Nephron (organoid): Measurements from ENCODE around the gene NEGR1.
"Not testable (repeated sequence)": the region's sequence is repeated elsewhere in the genome, so short reads cannot be mapped to it uniquely, and the experiment has no call there.

Experiments
- H3K27ac Mint-ChIP-seq, 3 experiments: 2 replicates each; pipeline ENCODE4 v1.8.0; 2020; ENCODE audit warnings: mixed read lengths in 3 of 3, mild to moderate bottlenecking in 2 of 3, moderate library complexity in 1 of 3
- H3K27me3 Mint-ChIP-seq: 2 replicates; pipeline ENCODE4 v1.8.0; 2021; ENCODE audit warnings: low read depth, mild to moderate bottlenecking, moderate library complexity, mixed read lengths
- H3K36me3 Mint-ChIP-seq: 2 replicates; pipeline ENCODE4 v1.8.0; 2020; ENCODE audit warnings: low read depth, mixed read lengths
- H3K4me1 Mint-ChIP-seq: 2 replicates; pipeline ENCODE4 v1.8.0; 2020; ENCODE audit warnings: mixed read lengths
- H3K4me3 Mint-ChIP-seq, 3 experiments: 2 replicates each; pipeline ENCODE4 v1.8.0; 2020; ENCODE audit warnings: mild to moderate bottlenecking in 3 of 3, mixed read lengths in 3 of 3, moderate library complexity in 2 of 3
- H3K9me3 Mint-ChIP-seq: 2 replicates; pipeline ENCODE4 v1.8.0; 2020; ENCODE audit warnings: mixed read lengths
- CTCF ChIP-seq, 3 experiments: fragments of 200-600 bp; sonication (generic); IDR thresholded peaks; one replicate each; pipeline ENCODE4 v1.5.0; 2021; ENCODE audit warnings: antibody characterized with exemption in 3 of 3; ENCODE audit not compliant: unreplicated experiment in 3 of 3

The NEGR1 gene

GRCh38 chr1:71914626-71915025 lies 367.7 kb downstream of the NEGR1 start:
- no peak overlapping the region for H3K4me3 Mint-ChIP-seq
- H3K4me1 Mint-ChIP-seq, result no peaks in the 10 kb centered on the region
- TF ChIP-seq CTCF (IDR thresholded peaks at IDR 0.05; ENCODE audit: unreplicated experiment in 3 of 3), result no peak
- H3K9me3 Mint-ChIP-seq, result no peaks in the 10 kb centered on the region
- no peak overlapping the region for H3K27ac Mint-ChIP-seq
- H3K27me3 Mint-ChIP-seq, result no peaks in the 10 kb centered on the region
- H3K36me3 Mint-ChIP-seq, result no peaks in the 10 kb centered on the region

DNA sequence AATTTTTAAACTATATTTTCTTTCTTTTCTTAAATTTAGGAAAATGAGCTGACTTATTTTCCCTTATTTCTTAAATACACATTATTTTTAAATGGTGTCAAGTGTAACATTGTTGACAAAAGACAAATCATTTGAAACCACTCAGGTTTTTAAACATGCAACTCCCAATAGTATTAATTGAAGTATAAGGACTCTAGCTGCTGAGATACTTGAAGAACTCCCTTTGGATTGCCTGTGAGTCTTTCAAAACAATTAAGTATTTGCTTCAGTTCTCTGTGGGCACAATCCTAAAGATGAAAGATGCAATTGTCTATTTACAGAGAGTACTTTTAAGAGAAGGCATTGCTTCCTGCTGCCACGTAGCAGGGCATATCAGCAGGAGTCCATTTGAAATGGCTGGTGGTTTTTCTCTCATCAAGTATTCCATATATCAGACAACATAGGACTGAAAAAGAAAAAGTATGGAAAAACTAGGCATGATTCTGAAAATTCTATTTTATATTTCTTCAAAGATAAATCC lies 373.4 kb downstream of the NEGR1 start:
- H3K4me1 Mint-ChIP-seq, result no peaks in the 10 kb centered on the region
- no peaks in the 10 kb centered on the region for H3K9me3 Mint-ChIP-seq
- no peak overlapping the region for H3K4me3 Mint-ChIP-seq
- H3K27me3 Mint-ChIP-seq, result no peaks in the 10 kb centered on the region
- no peaks in the 10 kb centered on the region for H3K36me3 Mint-ChIP-seq
- no peak for TF ChIP-seq CTCF (IDR thresholded peaks at IDR 0.05; ENCODE audit: unreplicated experiment in 3 of 3)
- no peak overlapping the region for H3K27ac Mint-ChIP-seq

DNA sequence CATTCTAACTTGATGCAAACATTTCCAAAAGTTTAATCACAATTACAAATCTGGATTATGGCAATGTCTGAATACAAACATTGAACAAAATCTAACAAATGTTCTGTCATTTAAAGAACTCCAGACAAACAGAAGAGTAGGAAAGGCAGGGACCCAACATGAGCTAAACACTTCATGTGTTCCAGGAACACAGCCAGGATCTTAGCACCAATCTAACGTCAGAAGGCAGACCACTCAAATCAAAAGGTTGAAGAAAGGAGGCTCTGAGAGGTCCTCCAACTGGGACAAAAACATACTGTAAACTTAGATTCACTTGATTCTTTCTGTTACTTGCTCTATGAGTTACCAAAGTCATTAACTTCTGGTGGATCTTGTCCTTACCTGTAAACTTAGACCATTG lies 374.0 kb downstream of the NEGR1 start:
- no peak overlapping the region for H3K27ac Mint-ChIP-seq
- no peaks in the 10 kb centered on the region for H3K9me3 Mint-ChIP-seq
- TF ChIP-seq CTCF (IDR thresholded peaks at IDR 0.05; ENCODE audit: unreplicated experiment in 3 of 3), result no peak
- no peak overlapping the region for H3K4me3 Mint-ChIP-seq
- no peaks in the 10 kb centered on the region for H3K4me1 Mint-ChIP-seq
- H3K36me3 Mint-ChIP-seq, result no peaks in the 10 kb centered on the region
- no peaks in the 10 kb centered on the region for H3K27me3 Mint-ChIP-seq

- TF ChIP-seq CTCF (IDR thresholded peaks at IDR 0.05; ENCODE audit: unreplicated experiment in 3 of 3), result no peak
- Mint-ChIP-seq H3K27me3 (no peaks in the 10 kb centered on the region), H3K36me3 (no peaks in the 10 kb centered on the region), H3K4me1 (no peaks in the 10 kb centered on the region), H3K27ac (no peak overlapping the region), H3K9me3 (no peaks in the 10 kb centered on the region), H3K4me3 (no peak overlapping the region)
Measured at GRCh38 chr1:71899881-71900280, 382.5 kb downstream of the NEGR1 start.

DNA sequence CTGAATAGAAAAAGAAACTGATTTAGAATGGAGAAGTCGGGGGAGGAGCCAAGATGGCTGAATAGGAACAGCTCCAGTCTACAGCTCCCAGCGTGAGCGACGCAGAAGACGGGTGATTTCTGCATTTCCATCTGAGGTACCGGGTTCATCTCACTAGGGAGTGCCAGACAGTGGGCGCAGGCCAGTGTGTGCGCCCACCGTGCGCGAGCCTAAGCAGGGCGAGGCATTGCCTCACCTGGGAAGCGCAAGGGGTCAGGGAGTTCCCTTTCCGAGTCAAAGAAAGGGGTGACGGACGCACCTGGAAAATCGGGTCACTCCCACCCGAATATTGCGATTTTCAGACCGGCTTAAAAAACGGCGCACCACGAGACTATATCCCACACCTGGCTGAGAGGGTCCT lies 394.2 kb downstream of the NEGR1 start:
- not testable (repeated sequence) for H3K9me3 Mint-ChIP-seq, H3K27ac Mint-ChIP-seq, H3K36me3 Mint-ChIP-seq, H3K27me3 Mint-ChIP-seq, H3K4me1 Mint-ChIP-seq, H3K4me3 Mint-ChIP-seq

- no peak for TF ChIP-seq CTCF (IDR thresholded peaks at IDR 0.05; ENCODE audit: unreplicated experiment in 3 of 3)
Measured at GRCh38 chr1:71885171-71885570, 397.2 kb downstream of the NEGR1 start.

More at GRCh38 chr1:71885171-71885570, 397.2 kb downstream of the NEGR1 start:
- H3K4me3 Mint-ChIP-seq, result no peak overlapping the region
- H3K27me3 Mint-ChIP-seq, result no peaks in the 10 kb centered on the region
- H3K27ac Mint-ChIP-seq, result no peak overlapping the region
- no peaks in the 10 kb centered on the region for H3K9me3 Mint-ChIP-seq
- peaks cover 12% of the 10 kb centered on the region for H3K4me1 Mint-ChIP-seq
- no peaks in the 10 kb centered on the region for H3K36me3 Mint-ChIP-seq
